ENCODE measurements around the gene LDB2.

DNA sequence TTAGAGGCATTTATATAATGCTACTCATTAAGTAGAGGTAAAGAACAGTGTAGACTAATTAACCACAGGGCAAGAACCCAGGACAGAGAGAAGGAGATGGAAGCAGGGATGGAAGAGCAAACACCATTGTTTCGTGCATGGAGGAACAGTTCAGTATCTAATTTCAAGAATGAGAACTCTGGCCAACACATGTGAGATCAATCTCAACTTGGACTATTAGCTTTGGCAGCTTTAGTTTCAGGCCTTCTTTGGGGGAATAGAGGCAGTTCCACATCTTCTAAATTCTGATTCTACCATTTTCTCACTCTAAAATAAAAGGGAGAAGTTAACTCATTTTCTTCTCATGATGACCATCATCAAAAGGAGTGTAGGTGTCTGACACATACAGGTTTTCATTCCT lies 207.0 kb downstream of the LDB2 start:
- TF ChIP-seq, protein P1, sequence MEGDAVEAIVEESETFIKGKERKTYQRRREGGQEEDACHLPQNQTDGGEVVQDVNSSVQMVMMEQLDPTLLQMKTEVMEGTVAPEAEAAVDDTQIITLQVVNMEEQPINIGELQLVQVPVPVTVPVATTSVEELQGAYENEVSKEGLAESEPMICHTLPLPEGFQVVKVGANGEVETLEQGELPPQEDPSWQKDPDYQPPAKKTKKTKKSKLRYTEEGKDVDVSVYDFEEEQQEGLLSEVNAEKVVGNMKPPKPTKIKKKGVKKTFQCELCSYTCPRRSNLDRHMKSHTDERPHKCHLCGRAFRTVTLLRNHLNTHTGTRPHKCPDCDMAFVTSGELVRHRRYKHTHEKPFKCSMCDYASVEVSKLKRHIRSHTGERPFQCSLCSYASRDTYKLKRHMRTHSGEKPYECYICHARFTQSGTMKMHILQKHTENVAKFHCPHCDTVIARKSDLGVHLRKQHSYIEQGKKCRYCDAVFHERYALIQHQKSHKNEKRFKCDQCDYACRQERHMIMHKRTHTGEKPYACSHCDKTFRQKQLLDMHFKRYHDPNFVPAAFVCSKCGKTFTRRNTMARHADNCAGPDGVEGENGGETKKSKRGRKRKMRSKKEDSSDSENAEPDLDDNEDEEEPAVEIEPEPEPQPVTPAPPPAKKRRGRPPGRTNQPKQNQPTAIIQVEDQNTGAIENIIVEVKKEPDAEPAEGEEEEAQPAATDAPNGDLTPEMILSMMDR (IDR thresholded peaks at IDR 0.05; ENCODE audit: low read length), result no peak
- TF ChIP-seq EZH2 (IDR thresholded peaks at IDR 0.05; ENCODE audit: borderline replicate concordance, low read length), result no peak

All from OCI-LY1 (cell line).